Fibroblast of villous mesenchyme (primary cell): ENCODE data around the gene APLP1. TPM values are rescaled to one million over a fixed set of nuclear protein-coding genes. Genes with fewer than 3 reads are reported as not detected.

Source experiments
- DNase-seq: peaks from one replicate; pipeline ENCODE4 v3.0.0-alpha.2; 2010; ENCODE audit warnings: low read depth
- H3K4me3 ChIP-seq: 2 replicates; pipeline ENCODE4 v1.5.1; 2011; ENCODE audit warnings: low read depth, mild to moderate bottlenecking, low read length
- CTCF ChIP-seq: IDR thresholded peaks from 2 replicates; pipeline ENCODE4 v1.5.1; 2012; ENCODE audit warnings: low read depth, mild to moderate bottlenecking, low read length; ENCODE audit not compliant: insufficient read depth
- total RNA-seq: library from RNA; depleted of rRNA; stranded (reverse); fragments of >200 nt; gene quantifications from 2 replicates; pipeline ENCODE4 v1.2.3, GENCODE V29; 2012

Gene APLP1
- total RNA-seq: 3.5 and 4.2 TPM in 2 replicates

GRCh38 chr19:35868172-35868822 lies at the start of gene APLP1:
Gene APLP1 (plus strand): TSS chr19:35868574. CDS start chr19:35868637, 63 bp downstream.
- DNase-seq: peak; percentile 19
- TF ChIP-seq CTCF: no peak
- peak within 1 kb of the TSS; percentile 21 for H3K4me3 ChIP-seq

GRCh38 chr19:35822579-35822978 lies 45.8 kb upstream of the APLP1 start:
- no peak for TF ChIP-seq CTCF
- H3K4me3 ChIP-seq: no peak overlapping the region
- no peak for DNase-seq

- no peak for TF ChIP-seq CTCF
- no peak for DNase-seq
Measured at GRCh38 chr19:35824150-35824549, 44.2 kb upstream of the APLP1 start.

GRCh38 chr19:35828692-35829301 lies 39.6 kb upstream of the APLP1 start:
- TF ChIP-seq CTCF: no peak
- H3K4me3 ChIP-seq: no peak overlapping the region
- peak; percentile 67 for DNase-seq

More at GRCh38 chr19:35824150-35824549, 44.2 kb upstream of the APLP1 start:
- no peak overlapping the region for H3K4me3 ChIP-seq

- DNase-seq: no peak
- TF ChIP-seq CTCF: no peak
- H3K4me3 ChIP-seq: no peak overlapping the region
Measured at GRCh38 chr19:35830986-35831385, 37.4 kb upstream of the APLP1 start.

GRCh38 chr19:35832054-35832453 lies 36.3 kb upstream of the APLP1 start:
- no peak for TF ChIP-seq CTCF

More at GRCh38 chr19:35832054-35832453, 36.3 kb upstream of the APLP1 start:
- no peak for DNase-seq
- H3K4me3 ChIP-seq: no peak overlapping the region
